IPS-18c (cell line): Measurements from ENCODE around the gene PRSS56.

Source experiments
- H3K4me3 ChIP-seq: 2 replicates; pipeline ENCODE4 v1.7.0; 2013; ENCODE audit warnings: low read depth, mild to moderate bottlenecking, low read length, moderate library complexity; ENCODE audit not compliant: insufficient read depth
- H3K9me3 ChIP-seq: one replicate; pipeline ENCODE4 v1.6.1; 2013; ENCODE audit warnings: mild to moderate bottlenecking, low read length, moderate library complexity; ENCODE audit not compliant: control insufficient read depth, insufficient read depth

Gene PRSS56

GRCh38 chr2:232519581-232520438 is at the start of gene PRSS56:
Gene PRSS56 (plus strand): TSS chr2:232520388. CDS start chr2:232520599, 211 bp downstream.
- Histone ChIP-seq H3K9me3 (no peaks in the 10 kb centered on the region), H3K4me3 (no peak within 1 kb of the TSS)

- Histone ChIP-seq H3K9me3 (no peaks in the 10 kb centered on the region), H3K4me3 (no peak overlapping the region)
These were observed 46.7 kb upstream of the PRSS56 start for GRCh38 chr2:232473467-232473890.

- Histone ChIP-seq H3K4me3 (no peak overlapping the region), H3K9me3 (no peaks in the 10 kb centered on the region)
These were observed 44.1 kb upstream of the PRSS56 start for GRCh38 chr2:232476045-232476444.

GRCh38 chr2:232476791-232477190 is 43.4 kb upstream of the PRSS56 start:
- no peaks in the 10 kb centered on the region for H3K9me3 ChIP-seq

GRCh38 chr2:232477751-232478510 is 42.3 kb upstream of the PRSS56 start:
- Histone ChIP-seq H3K4me3 (no peak overlapping the region), H3K9me3 (no peaks in the 10 kb centered on the region)

More at GRCh38 chr2:232476791-232477190, 43.4 kb upstream of the PRSS56 start:
- H3K4me3 ChIP-seq, result no peak overlapping the region

- H3K4me3 ChIP-seq, result no peak overlapping the region
These were observed 41.4 kb upstream of the PRSS56 start for GRCh38 chr2:232478571-232479340.

GRCh38 chr2:232479341-232480200 is 40.6 kb upstream of the PRSS56 start:
- H3K4me3 ChIP-seq, result no peak overlapping the region
- H3K9me3 ChIP-seq, result peaks cover 2% of the 10 kb centered on the region

More at GRCh38 chr2:232478571-232479340, 41.4 kb upstream of the PRSS56 start:
- H3K9me3 ChIP-seq, result peaks cover 2% of the 10 kb centered on the region

GRCh38 chr2:232480201-232481190 is 39.7 kb upstream of the PRSS56 start:
- no peak overlapping the region for H3K4me3 ChIP-seq
- H3K9me3 ChIP-seq, result peaks cover 2% of the 10 kb centered on the region

GRCh38 chr2:232481322-232482140 is 38.7 kb upstream of the PRSS56 start:
- H3K9me3 ChIP-seq, result peaks cover 2% of the 10 kb centered on the region
- no peak overlapping the region for H3K4me3 ChIP-seq

- H3K9me3 ChIP-seq, result peaks cover 2% of the 10 kb centered on the region
- H3K4me3 ChIP-seq, result no peak overlapping the region
These were observed 37.6 kb upstream of the PRSS56 start for GRCh38 chr2:232482301-232483238.

GRCh38 chr2:232483311-232483922 is 36.8 kb upstream of the PRSS56 start:
- Histone ChIP-seq H3K9me3 (peaks cover 2% of the 10 kb centered on the region), H3K4me3 (no peak overlapping the region)

- Histone ChIP-seq H3K4me3 (no peak overlapping the region), H3K9me3 (peaks cover 2% of the 10 kb centered on the region)
These were observed 36.1 kb upstream of the PRSS56 start for GRCh38 chr2:232483923-232484627.
